Measurements from ENCODE around the gene CCNK.
A peak's percentile ranks its signal among the peaks of the same experiment; 100 is the strongest.

The CCNK gene

DNA sequence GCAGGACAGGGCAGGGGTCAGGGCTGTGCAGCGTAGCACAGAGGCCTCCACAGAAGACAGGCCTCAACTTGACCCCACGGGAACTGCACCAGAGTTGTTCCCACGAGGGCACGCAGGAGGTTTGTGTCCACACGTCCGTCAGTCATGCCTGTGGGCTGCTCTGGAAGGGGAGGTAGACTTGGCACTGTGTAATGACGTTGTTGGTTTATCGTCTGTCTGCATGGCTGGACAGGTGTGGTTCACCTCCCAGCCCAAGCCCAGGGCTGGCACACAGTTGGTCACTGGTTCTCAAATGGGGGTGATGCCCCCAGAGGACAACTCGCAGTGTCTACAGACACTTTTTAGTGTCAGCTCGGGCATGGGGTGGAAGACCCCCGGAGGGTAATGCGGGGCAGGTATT is 45.8 kb downstream of the CCNK start:
- H3K27ac Mint-ChIP-seq: peak overlapping the region; percentile 67
- H3K9me3 Mint-ChIP-seq: no peaks in the 10 kb centered on the region
- peaks cover 79% of the 10 kb centered on the region for H3K4me1 Mint-ChIP-seq
- no peaks in the 10 kb centered on the region for H3K27me3 Mint-ChIP-seq (ENCODE audit: low read depth, poor library complexity)
- no peaks in the 10 kb centered on the region for H3K36me3 Mint-ChIP-seq (ENCODE audit: low read depth)
- DNase-seq: no peak
- H3K4me3 Mint-ChIP-seq: no peak overlapping the region
- TF ChIP-seq, protein P1, sequence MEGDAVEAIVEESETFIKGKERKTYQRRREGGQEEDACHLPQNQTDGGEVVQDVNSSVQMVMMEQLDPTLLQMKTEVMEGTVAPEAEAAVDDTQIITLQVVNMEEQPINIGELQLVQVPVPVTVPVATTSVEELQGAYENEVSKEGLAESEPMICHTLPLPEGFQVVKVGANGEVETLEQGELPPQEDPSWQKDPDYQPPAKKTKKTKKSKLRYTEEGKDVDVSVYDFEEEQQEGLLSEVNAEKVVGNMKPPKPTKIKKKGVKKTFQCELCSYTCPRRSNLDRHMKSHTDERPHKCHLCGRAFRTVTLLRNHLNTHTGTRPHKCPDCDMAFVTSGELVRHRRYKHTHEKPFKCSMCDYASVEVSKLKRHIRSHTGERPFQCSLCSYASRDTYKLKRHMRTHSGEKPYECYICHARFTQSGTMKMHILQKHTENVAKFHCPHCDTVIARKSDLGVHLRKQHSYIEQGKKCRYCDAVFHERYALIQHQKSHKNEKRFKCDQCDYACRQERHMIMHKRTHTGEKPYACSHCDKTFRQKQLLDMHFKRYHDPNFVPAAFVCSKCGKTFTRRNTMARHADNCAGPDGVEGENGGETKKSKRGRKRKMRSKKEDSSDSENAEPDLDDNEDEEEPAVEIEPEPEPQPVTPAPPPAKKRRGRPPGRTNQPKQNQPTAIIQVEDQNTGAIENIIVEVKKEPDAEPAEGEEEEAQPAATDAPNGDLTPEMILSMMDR (IDR thresholded peaks at IDR 0.05): no peak

DNA sequence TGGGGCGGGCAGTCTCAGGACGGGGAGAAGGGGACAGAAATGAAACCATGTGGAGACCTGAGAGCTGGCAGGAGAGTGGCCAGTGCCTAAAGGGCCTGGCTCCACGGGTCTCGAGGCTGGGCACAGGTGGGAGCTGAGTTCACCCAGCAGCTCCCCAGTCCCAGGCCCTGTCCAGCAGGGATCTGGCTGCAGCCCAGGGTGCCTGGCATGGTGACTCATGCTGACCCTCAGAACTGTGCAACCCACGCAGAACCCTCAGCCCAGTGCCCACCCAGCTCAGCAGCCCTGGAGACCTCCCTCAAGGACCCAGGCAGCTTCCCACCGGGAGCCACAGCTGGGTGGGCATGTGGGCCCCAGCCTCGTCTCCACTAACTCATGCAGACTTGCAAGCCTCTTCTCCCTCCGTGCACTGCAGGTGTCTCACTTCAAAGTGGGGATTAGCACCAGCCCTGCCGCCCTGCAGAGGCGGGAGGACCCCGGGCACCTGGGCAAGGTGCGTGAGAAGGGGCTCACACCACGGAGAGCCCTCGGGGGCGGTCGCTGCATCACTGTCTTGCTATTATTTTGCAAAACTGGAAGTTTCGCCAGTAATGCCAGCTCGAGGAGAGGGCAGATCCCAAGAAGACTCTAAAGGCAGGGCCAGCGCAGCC is 46.3 kb downstream of the CCNK start:
- TF ChIP-seq, protein P1 (IDR thresholded peaks at IDR 0.05): no peak
- Mint-ChIP-seq H3K27me3 (ENCODE audit: low read depth, poor library complexity) (no peaks in the 10 kb centered on the region), H3K4me3 (no peak overlapping the region), H3K36me3 (ENCODE audit: low read depth) (no peaks in the 10 kb centered on the region), H3K27ac (peak overlapping the region; percentile 67), H3K9me3 (no peaks in the 10 kb centered on the region), H3K4me1 (peaks cover 74% of the 10 kb centered on the region)
- DNase-seq: no peak

DNA sequence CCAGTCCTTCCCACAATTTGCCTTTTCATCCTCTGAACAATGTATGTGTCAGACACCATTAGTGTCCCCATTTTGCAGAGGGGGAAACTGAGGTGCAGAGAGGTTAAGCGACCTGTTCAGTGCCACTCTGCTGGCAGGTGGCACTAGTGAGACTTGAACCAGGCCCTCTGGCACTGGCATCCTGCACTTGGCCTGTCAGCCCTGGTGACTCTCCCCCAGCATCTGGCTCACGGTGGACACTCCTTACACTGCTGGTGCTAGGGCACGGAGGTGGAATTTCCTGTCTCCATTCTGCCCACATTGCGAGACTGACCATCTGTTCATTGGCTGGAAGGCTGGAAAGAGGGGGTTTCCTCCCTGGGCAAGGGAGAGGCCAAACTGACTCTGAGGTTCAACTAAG is 48.7 kb downstream of the CCNK start:
- no peaks in the 10 kb centered on the region for H3K36me3 Mint-ChIP-seq (ENCODE audit: low read depth)
- no peaks in the 10 kb centered on the region for H3K9me3 Mint-ChIP-seq
- TF ChIP-seq, protein P1 (IDR thresholded peaks at IDR 0.05): no peak
- no peak overlapping the region for H3K27ac Mint-ChIP-seq
- H3K4me1 Mint-ChIP-seq: peaks cover 59% of the 10 kb centered on the region
- H3K4me3 Mint-ChIP-seq: no peak overlapping the region
- DNase-seq: no peak
- H3K27me3 Mint-ChIP-seq (ENCODE audit: low read depth, poor library complexity): no peaks in the 10 kb centered on the region

DNA sequence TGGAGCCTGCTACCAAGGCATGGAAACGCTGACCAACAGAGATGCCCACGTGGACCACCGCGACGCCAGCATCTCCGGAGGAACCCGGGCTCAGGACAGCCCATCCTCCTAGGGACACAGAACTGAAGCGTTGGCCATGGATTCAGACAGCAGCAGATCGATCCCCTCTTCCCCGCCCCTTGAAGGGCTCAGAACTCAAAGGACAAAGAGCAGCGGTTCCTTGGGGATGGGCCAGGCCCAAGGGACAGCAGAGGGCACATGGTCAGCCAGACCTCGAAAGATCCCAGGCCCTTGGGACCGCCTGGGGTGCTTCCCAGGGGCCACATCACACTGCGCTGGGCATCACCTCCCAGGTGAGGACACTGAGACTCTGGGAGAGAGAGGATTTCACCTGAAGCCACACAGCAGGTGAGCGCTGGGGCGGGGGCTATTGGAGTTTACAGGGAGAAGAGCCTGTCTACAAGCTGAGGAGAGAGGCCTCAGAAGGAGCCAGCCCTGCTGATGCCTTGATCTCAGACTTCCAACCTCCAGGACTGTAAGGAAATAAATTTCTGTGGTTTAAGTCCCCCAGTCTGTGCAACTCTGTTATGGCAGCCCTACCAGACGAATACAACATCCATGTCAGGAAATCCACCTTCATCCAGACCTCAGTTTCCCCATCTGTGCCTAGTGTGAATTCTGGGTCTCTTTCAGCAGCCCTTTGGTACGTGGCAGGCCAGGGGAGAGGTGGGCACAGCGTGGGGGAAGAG is 49.4 kb downstream of the CCNK start:
- TF ChIP-seq, protein P1 (IDR thresholded peaks at IDR 0.05): no peak
- Mint-ChIP-seq H3K36me3 (ENCODE audit: low read depth) (no peaks in the 10 kb centered on the region), H3K27ac (peak overlapping the region; percentile 80), H3K4me1 (peaks cover 52% of the 10 kb centered on the region), H3K27me3 (ENCODE audit: low read depth, poor library complexity) (no peaks in the 10 kb centered on the region), H3K4me3 (no peak overlapping the region), H3K9me3 (no peaks in the 10 kb centered on the region)
- no peak for DNase-seq

DNA sequence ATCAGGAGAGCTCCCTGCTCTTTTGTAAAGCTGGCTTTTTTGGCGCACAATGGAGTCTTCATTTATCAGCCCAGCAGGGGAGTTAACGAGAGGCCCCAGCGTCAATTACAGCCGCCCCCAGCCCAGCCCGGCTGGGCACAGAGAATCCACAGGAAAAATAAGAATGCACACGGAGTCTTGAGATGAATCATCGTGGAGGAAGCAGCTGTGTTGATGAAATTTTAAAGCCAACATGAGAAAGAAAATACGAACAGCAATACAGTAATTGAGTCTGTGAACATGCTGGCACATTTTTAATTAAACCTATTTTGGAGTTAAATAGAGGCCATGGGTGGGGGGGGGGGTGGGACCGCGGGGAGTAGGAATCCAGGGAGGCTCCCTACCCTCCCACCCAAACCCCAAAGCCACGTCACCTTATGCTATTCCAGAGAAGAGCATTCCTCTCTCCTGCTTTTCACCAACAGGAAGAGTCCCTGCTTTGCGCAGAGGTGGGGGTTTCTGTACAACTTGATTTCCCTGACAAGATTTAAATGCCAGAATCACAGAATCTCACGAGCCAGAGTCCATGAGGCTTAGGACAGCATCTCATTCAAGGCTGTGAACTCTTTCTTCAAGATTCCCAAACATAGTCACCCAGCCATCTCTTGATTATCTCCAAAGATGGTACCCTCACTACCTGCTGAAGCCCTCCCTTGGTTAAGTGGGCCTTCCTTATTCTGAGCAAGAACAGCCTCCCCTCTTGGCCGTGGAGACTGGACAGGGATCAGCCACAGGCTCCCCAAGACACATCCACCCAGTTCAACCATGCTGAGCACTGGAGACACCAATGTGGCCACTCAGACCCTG is 50.3 kb downstream of the CCNK start:
- TF ChIP-seq, protein P1 (IDR thresholded peaks at IDR 0.05): no peak
- Mint-ChIP-seq H3K4me3 (no peak overlapping the region), H3K9me3 (no peaks in the 10 kb centered on the region), H3K27me3 (ENCODE audit: low read depth, poor library complexity) (no peaks in the 10 kb centered on the region), H3K4me1 (peaks cover 47% of the 10 kb centered on the region), H3K27ac (no peak overlapping the region), H3K36me3 (ENCODE audit: low read depth) (no peaks in the 10 kb centered on the region)
- DNase-seq: no peak
